Dedifferentiated amniotic fluid mesenchymal stem cell (primary cell): ENCODE measurements around the gene STRIT1.

ENCODE experiments used
- DNase-seq: peaks from one replicate; pipeline ENCODE4 v3.0.0-alpha.2; 2016; ENCODE audit errors: extremely low spot score

STRIT1 gene

GRCh38 chr3:155293516-155293915 is at the start of gene STRIT1:
Gene STRIT1 (minus strand): TSS chr3:155293683.
- DNase-seq, result no peak

GRCh38 chr3:155342344-155342743 is 48.9 kb upstream of the STRIT1 start:
- no peak for DNase-seq

- DNase-seq, result no peak
Observed at GRCh38 chr3:155339052-155339451, 45.6 kb upstream of the STRIT1 start.

- DNase-seq, result no peak
Observed at GRCh38 chr3:155335724-155336354, 42.4 kb upstream of the STRIT1 start.

GRCh38 chr3:155334914-155335723 is 41.6 kb upstream of the STRIT1 start:
- DNase-seq, result no peak

- no peak for DNase-seq
Observed at GRCh38 chr3:155334215-155334913, 40.9 kb upstream of the STRIT1 start.

GRCh38 chr3:155332716-155333115 is 39.2 kb upstream of the STRIT1 start:
- no peak for DNase-seq

GRCh38 chr3:155331078-155331477 is 37.6 kb upstream of the STRIT1 start:
- no peak for DNase-seq

- DNase-seq, result no peak
Observed at GRCh38 chr3:155330370-155330769, 36.9 kb upstream of the STRIT1 start.

- DNase-seq, result no peak
Observed at GRCh38 chr3:155329513-155330048, 36.1 kb upstream of the STRIT1 start.

- no peak for DNase-seq
Observed at GRCh38 chr3:155327871-155328270, 34.4 kb upstream of the STRIT1 start.

GRCh38 chr3:155327430-155327829 is 33.9 kb upstream of the STRIT1 start:
- no peak for DNase-seq

GRCh38 chr3:155326901-155327300 is 33.4 kb upstream of the STRIT1 start:
- DNase-seq, result no peak

GRCh38 chr3:155326244-155326643 is 32.8 kb upstream of the STRIT1 start:
- no peak for DNase-seq

- DNase-seq, result no peak
Observed at GRCh38 chr3:155325263-155325835, 31.9 kb upstream of the STRIT1 start.

GRCh38 chr3:155323063-155323666 is 29.7 kb upstream of the STRIT1 start:
- peak; percentile 82 for DNase-seq

- DNase-seq, result no peak
Observed at GRCh38 chr3:155321418-155321817, 27.9 kb upstream of the STRIT1 start.

- no peak for DNase-seq
Observed at GRCh38 chr3:155320934-155321333, 27.5 kb upstream of the STRIT1 start.

- DNase-seq, result no peak
Observed at GRCh38 chr3:155318740-155319139, 25.3 kb upstream of the STRIT1 start.

- DNase-seq, result no peak
Observed at GRCh38 chr3:155317211-155317610, 23.7 kb upstream of the STRIT1 start.

GRCh38 chr3:155316426-155316825 is 22.9 kb upstream of the STRIT1 start:
- DNase-seq, result no peak

GRCh38 chr3:155313916-155314315 is 20.4 kb upstream of the STRIT1 start:
- DNase-seq, result no peak
